HepG2 (cell line): ENCODE results near the gene SPSB1. TPM values are rescaled to one million over a fixed set of nuclear protein-coding genes. Genes with fewer than 3 reads are reported as not detected.

Source experiments
- ATAC-seq: fragments of 200-7000 bp; cut with Tn5 transposase; 3 replicates; pipeline ENCODE4 v1.9.1; 2020; ENCODE audit warnings: mild to moderate bottlenecking, moderate library complexity
- BruUV-seq: library from RNA; stranded (reverse); fragments of 400-500 nt; replicated peaks from 2 replicates; lab custom pipeline; 2021; lab: Mats Ljungman, UMichigan
- CTCF ChIA-PET: fragments of 300-600 bp; formaldehyde crosslinking; extraction: SDS; loops from one replicate; lab custom pipeline; 2021; ENCODE audit warnings: low total read pairs, inconsistent platforms, low intra/inter-chr PET ratio; lab: Yijun Ruan, JAX
- POLR2A ChIA-PET: fragments of 350-600 bp; sonication (Branson Sonifier 250); formaldehyde crosslinking; loops from one replicate; lab custom pipeline; 2020; ENCODE audit warnings: antibody characterized with exemption, inconsistent platforms; lab: Yijun Ruan, JAX
- DNase-seq: peaks from one replicate; pipeline ENCODE4 v3.0.0-alpha.2; 2015; ENCODE audit warnings: low spot score
- FAIRE-seq: peaks from 3 replicates; lab custom pipeline; 2011; peaks lifted over from hg19 to GRCh38; lab: Jason Lieb, UNC
- H2AFZ ChIP-seq: one replicate; pipeline ENCODE4 v1.6.1; 2011; ENCODE audit warnings: low read length, inconsistent platforms
- H3K27ac ChIP-seq: fragments of 300-600 bp; 3 replicates; pipeline ENCODE4 v1.8.0; 2011; ENCODE audit warnings: mixed run types, mild to moderate bottlenecking, mixed read lengths, low read length, inconsistent platforms; ENCODE audit not compliant: insufficient read depth; ENCODE audit errors: extremely low read length
- H3K27me3 ChIP-seq, 2 experiments: fragments of 200-600 bp in 1 of 2; 2 replicates in 1 of 2; 3 replicates in 1 of 2; pipeline versions ENCODE4 v1.6.0 to v1.8.0; 2011; ENCODE audit warnings: low read length in 2 of 2, mild to moderate bottlenecking in 2 of 2, moderate library complexity in 2 of 2, inconsistent platforms in 1 of 2; ENCODE audit not compliant: insufficient read depth in 2 of 2, control insufficient read depth in 1 of 2
- H3K36me3 ChIP-seq, 2 experiments: fragments of 200-600 bp in 1 of 2; replicated peaks in 1 of 2; 2 replicates in 1 of 2; 3 replicates in 1 of 2; pipeline versions ENCODE4 v1.5.1 to v1.8.0; 2011; ENCODE audit warnings: low read length in 2 of 2, inconsistent platforms in 1 of 2; ENCODE audit not compliant: insufficient read depth in 2 of 2, control insufficient read depth in 1 of 2
- H3K4me1 ChIP-seq: 2 replicates; pipeline ENCODE4 v1.5.1; 2012; ENCODE audit warnings: low read length, inconsistent platforms; ENCODE audit not compliant: insufficient read depth
- H3K4me2 ChIP-seq: 2 replicates; pipeline ENCODE4 v1.6.0; 2011; ENCODE audit warnings: low read depth, low read length, inconsistent platforms
- H3K4me3 ChIP-seq, 3 experiments: fragments of 200-600 bp in 1 of 3; sonication (generic), shearing (Covaris generic) in 1 of 3; replicated peaks in 1 of 3; 2 replicates each; pipeline ENCODE4 v1.5.1; 2011 to 2016; ENCODE audit warnings: low read length in 3 of 3, inconsistent platforms in 2 of 3, low read depth in 2 of 3, mild to moderate bottlenecking in 2 of 3, control low read depth in 1 of 3, mixed read lengths in 1 of 3; ENCODE audit not compliant: insufficient read depth in 1 of 3
- H3K79me2 ChIP-seq: one replicate; pipeline ENCODE4 v1.6.1; 2011; ENCODE audit warnings: low read length, inconsistent platforms; ENCODE audit not compliant: insufficient read depth
- H3K9ac ChIP-seq: 2 replicates; pipeline ENCODE4 v1.6.0; 2011; ENCODE audit warnings: mild to moderate bottlenecking, low read depth, low read length, inconsistent platforms; ENCODE audit not compliant: insufficient read depth
- H3K9me3 ChIP-seq: 2 replicates; pipeline ENCODE4 v1.5.1; 2012; ENCODE audit warnings: mild to moderate bottlenecking, low read length
- H4K20me1 ChIP-seq: 2 replicates; pipeline ENCODE4 v1.6.0; 2011; ENCODE audit warnings: inconsistent platforms, mild to moderate bottlenecking, low read length, moderate library complexity; ENCODE audit not compliant: insufficient read depth
- AGO1 ChIP-seq: fragments of 200-400 bp; formaldehyde crosslinking; IDR thresholded peaks from 2 replicates; pipeline ENCODE4 v1.6.1; 2017; ENCODE audit warnings: mild to moderate bottlenecking, low read depth, low read length, moderate library complexity; ENCODE audit not compliant: poor library complexity, severe bottlenecking
- AKAP8 ChIP-seq: sonication (generic); formaldehyde crosslinking; IDR thresholded peaks from 2 replicates; pipeline ENCODE4 v1.5.1; 2020; ENCODE audit warnings: mild to moderate bottlenecking, missing genetic modification reagents
- FIP1L1 ChIP-seq: fragments of 200-400 bp; formaldehyde crosslinking; IDR thresholded peaks from 2 replicates; pipeline ENCODE4 v1.6.1; 2018; ENCODE audit warnings: low read depth, mild to moderate bottlenecking, low read length, moderate library complexity, borderline replicate concordance; ENCODE audit not compliant: insufficient read depth
- MTF2 ChIP-seq: sonication (generic); formaldehyde crosslinking; IDR thresholded peaks from 2 replicates; pipeline ENCODE4 v1.5.0; 2020; ENCODE audit warnings: missing genetic modification reagents, borderline replicate concordance
- MXI1 ChIP-seq: IDR thresholded peaks from 3 replicates; pipeline ENCODE4 v1.6.1; 2012; ENCODE audit warnings: low read depth, low read length, inconsistent platforms, borderline replicate concordance
- MYC ChIP-seq: sonication (generic); formaldehyde crosslinking; IDR thresholded peaks from 2 replicates; pipeline ENCODE4 v1.9.0; 2021; ENCODE audit warnings: missing genetic modification reagents, borderline replicate concordance
- POLR2AphosphoS5 ChIP-seq: IDR thresholded peaks from 2 replicates; pipeline ENCODE4 v1.6.1; 2012; ENCODE audit warnings: low read depth, low read length
- RARA ChIP-seq: IDR thresholded peaks from 2 replicates; pipeline ENCODE4 v1.6.1; 2016; ENCODE audit warnings: missing genetic modification reagents, missing compliant biosample characterization
- RBM39 ChIP-seq: fragments of 200-400 bp; formaldehyde crosslinking; IDR thresholded peaks from one replicate; pipeline ENCODE4 v1.6.1; 2018; ENCODE audit warnings: antibody characterized with exemption, mild to moderate bottlenecking, low read depth, low read length; ENCODE audit not compliant: poor library complexity, severe bottlenecking
- ZNF205 ChIP-seq: IDR thresholded peaks from 2 replicates; pipeline ENCODE4 v1.6.1; 2018; ENCODE audit warnings: missing biosample characterization, missing genetic modification reagents
- ZNF264 ChIP-seq: sonication (generic); formaldehyde crosslinking; IDR thresholded peaks from 2 replicates; pipeline ENCODE4 v1.4.0; 2020; ENCODE audit warnings: missing genetic modification reagents
- ZNF430 ChIP-seq: sonication (generic); formaldehyde crosslinking; IDR thresholded peaks from 2 replicates; pipeline ENCODE4 v1.9.0; 2021; ENCODE audit warnings: mild to moderate bottlenecking, missing genetic modification reagents
- ZZZ3 ChIP-seq: sonication (generic); formaldehyde crosslinking; IDR thresholded peaks from 2 replicates; pipeline ENCODE4 v1.4.0; 2020; ENCODE audit warnings: missing genetic modification reagents, mild to moderate bottlenecking, borderline replicate concordance
- WGBS: methylation state at CpG from one replicate; pipeline ENCODE4 v1.1.6; 2017; ENCODE audit warnings: low lambda C conversion rate; 5-methylcytosine and 5-hydroxymethylcytosine counted together
- in situ Hi-C: cut with HindIII; loops from 2 replicates; pipeline ENCODE4 v1.10.0; 2017; ENCODE audit warnings: low pct_unique_long_range_greater_than_20kb; ENCODE audit not compliant: extremely low pct_ligation_motif_present
- intact Hi-C: fragments of 100-400 bp; cut with micrococcal nuclease; formaldehyde crosslinking; loops from one replicate; pipeline ENCODE4 v1.10.0; 2022; ENCODE audit not compliant: unreplicated experiment
- polyA plus RNA-seq, 8 experiments: library from polyadenylated mRNA; depleted of rRNA in 3 of 8; stranded (reverse) in 7 of 8; unstranded in 1 of 8; fragments of >200 nt; fragmentation: Illumina TruSeq in 4 of 8; extraction: Trizol in 4 of 8; gene quantifications; 2 replicates each; pipeline versions ENCODE4 v1.2.1 to v1.2.3, GENCODE V29; 2011 to 2016; ENCODE audit warnings: low read depth in 4 of 8, missing spikeins in 1 of 8, mixed read lengths in 1 of 8; ENCODE audit not compliant: insufficient read depth in 1 of 8
- total RNA-seq, 5 experiments: library from RNA; depleted of rRNA; stranded (reverse); fragments of >200 nt; fragmentation: Illumina TruSeq; extraction: Trizol; gene quantifications; 2 replicates each; pipeline ENCODE4 v1.2.3, GENCODE V29; 2016; ENCODE audit warnings: low read depth in 1 of 5
- TF ChIP-seq, protein P1 (sequence below): sonication (generic); formaldehyde crosslinking; IDR thresholded peaks from 2 replicates; pipeline ENCODE4 v1.4.0; 2020; ENCODE audit warnings: missing genetic modification reagents, borderline replicate concordance
- TF ChIP-seq, protein P2 (sequence below): sonication (generic); formaldehyde crosslinking; IDR thresholded peaks from 2 replicates; pipeline ENCODE4 v1.4.0; 2020; ENCODE audit warnings: missing genetic modification reagents, mild to moderate bottlenecking, borderline replicate concordance
- TF ChIP-seq, protein P3 (sequence below): IDR thresholded peaks from 2 replicates; pipeline ENCODE4 v1.6.1; 2016; ENCODE audit warnings: low read depth

The SPSB1 gene
- total and polyA plus RNA-seq, 2 of the 13 experiments (the other 11 are each of a cell fraction or from before 2014, with no cell fraction given) = 5.0 to 8.0 TPM

DNA sequence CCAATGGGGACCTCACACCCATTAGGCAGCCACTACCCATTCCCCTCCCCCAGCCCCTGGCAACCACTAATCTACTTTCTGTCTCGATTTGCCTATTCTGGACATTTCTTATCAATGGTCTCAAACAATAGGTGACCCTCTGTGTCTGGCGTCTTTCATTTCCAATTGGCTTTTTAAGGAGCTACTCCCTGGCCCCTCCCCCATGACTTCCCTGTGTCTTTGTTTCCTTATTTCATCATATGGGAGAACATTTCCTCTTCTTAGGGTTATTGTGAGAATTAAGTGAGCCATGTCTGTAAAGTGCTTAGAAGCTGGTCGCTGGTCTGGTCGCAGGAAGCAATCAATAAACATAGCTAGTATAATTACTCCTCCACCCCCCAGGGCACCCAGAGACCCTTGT lies 80.9 kb downstream of the SPSB1 start (continued):
- TF ChIP-seq, protein P1, sequence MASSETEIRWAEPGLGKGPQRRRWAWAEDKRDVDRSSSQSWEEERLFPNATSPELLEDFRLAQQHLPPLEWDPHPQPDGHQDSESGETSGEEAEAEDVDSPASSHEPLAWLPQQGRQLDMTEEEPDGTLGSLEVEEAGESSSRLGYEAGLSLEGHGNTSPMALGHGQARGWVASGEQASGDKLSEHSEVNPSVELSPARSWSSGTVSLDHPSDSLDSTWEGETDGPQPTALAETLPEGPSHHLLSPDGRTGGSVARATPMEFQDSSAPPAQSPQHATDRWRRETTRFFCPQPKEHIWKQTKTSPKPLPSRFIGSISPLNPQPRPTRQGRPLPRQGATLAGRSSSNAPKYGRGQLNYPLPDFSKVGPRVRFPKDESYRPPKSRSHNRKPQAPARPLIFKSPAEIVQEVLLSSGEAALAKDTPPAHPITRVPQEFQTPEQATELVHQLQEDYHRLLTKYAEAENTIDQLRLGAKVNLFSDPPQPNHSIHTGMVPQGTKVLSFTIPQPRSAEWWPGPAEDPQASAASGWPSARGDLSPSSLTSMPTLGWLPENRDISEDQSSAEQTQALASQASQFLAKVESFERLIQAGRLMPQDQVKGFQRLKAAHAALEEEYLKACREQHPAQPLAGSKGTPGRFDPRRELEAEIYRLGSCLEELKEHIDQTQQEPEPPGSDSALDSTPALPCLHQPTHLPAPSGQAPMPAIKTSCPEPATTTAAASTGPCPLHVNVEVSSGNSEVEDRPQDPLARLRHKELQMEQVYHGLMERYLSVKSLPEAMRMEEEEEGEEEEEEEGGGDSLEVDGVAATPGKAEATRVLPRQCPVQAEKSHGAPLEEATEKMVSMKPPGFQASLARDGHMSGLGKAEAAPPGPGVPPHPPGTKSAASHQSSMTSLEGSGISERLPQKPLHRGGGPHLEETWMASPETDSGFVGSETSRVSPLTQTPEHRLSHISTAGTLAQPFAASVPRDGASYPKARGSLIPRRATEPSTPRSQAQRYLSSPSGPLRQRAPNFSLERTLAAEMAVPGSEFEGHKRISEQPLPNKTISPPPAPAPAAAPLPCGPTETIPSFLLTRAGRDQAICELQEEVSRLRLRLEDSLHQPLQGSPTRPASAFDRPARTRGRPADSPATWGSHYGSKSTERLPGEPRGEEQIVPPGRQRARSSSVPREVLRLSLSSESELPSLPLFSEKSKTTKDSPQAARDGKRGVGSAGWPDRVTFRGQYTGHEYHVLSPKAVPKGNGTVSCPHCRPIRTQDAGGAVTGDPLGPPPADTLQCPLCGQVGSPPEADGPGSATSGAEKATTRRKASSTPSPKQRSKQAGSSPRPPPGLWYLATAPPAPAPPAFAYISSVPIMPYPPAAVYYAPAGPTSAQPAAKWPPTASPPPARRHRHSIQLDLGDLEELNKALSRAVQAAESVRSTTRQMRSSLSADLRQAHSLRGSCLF (CRISPR knock-in tag) = no peak
- TF ChIP-seq RARA (CRISPR knock-in tag) = no peak
- TF ChIP-seq ZZZ3 (CRISPR knock-in tag) = no peak
- no peak for TF ChIP-seq ZNF430
- no peak for TF ChIP-seq MTF2 (CRISPR knock-in tag)
- TF ChIP-seq ZNF205 (CRISPR knock-in tag) = no peak
- no peak for TF ChIP-seq MXI1
- TF ChIP-seq, all 625 proteins: peak for 0

DNA sequence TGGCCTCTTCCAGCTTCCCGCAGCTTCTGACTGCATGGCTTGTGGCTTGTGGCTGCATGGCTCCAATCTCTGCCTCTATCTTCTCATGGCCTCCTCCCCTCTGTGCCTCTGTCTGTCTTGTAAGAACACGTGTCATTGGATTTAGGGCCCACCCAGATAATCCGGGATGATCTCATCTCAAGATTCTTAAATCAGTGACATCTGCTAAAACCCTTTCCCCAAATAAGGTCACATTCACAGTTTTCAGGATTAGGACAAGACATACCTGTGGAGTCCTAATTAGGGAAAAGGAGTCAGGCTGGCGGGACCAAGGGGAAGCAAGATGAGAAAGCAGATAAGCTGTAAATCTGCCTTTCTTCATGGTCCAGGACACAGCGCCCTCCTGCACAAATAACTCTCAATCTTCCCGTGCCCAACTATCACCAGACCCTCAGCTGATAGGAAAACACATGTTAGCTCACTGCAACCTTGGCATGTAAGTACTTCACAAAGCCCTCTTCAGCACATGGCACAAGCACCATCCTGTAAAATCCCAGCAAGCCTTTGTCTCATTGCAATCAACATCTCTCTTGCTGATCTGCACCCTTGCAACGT lies 82.2 kb downstream of the SPSB1 start:
- no TSS peak for BruUV-seq
- H2AFZ ChIP-seq = no peak overlapping the region
- peaks cover 33% of the 10 kb centered on the region for H3K4me1 ChIP-seq
- H3K27ac ChIP-seq = no peak overlapping the region
- ChIA-PET POLR2A (no interaction called here), CTCF (no interaction called here)
- no peak overlapping the region for H3K4me2 ChIP-seq
- FAIRE-seq (no peak), ATAC-seq (no peak), DNase-seq (no peak)
- H3K9me3 ChIP-seq = no peaks in the 10 kb centered on the region
- peaks cover 3 to 27% of the 10 kb centered on the region in 2 experiments; a peak in 3 of 5 replicates for H3K27me3 ChIP-seq
- TF ChIP-seq RBM39 (no peak), AGO1 (no peak), AKAP8 (CRISPR knock-in tag) (no peak), FIP1L1 (no peak), MYC (no peak), ZNF264 (CRISPR knock-in tag) (no peak), POLR2AphosphoS5 (no peak)
- TF ChIP-seq, protein P2, sequence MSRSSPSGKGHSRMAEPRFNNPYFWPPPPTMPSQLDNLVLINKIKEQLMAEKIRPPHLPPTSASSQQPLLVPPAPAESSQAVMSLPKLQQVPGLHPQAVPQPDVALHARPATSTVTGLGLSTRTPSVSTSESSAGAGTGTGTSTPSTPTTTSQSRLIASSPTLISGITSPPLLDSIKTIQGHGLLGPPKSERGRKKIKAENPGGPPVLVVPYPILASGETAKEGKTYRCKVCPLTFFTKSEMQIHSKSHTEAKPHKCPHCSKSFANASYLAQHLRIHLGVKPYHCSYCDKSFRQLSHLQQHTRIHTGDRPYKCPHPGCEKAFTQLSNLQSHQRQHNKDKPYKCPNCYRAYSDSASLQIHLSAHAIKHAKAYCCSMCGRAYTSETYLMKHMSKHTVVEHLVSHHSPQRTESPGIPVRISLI (CRISPR knock-in tag) = no peak
- TF ChIP-seq, protein P3, sequence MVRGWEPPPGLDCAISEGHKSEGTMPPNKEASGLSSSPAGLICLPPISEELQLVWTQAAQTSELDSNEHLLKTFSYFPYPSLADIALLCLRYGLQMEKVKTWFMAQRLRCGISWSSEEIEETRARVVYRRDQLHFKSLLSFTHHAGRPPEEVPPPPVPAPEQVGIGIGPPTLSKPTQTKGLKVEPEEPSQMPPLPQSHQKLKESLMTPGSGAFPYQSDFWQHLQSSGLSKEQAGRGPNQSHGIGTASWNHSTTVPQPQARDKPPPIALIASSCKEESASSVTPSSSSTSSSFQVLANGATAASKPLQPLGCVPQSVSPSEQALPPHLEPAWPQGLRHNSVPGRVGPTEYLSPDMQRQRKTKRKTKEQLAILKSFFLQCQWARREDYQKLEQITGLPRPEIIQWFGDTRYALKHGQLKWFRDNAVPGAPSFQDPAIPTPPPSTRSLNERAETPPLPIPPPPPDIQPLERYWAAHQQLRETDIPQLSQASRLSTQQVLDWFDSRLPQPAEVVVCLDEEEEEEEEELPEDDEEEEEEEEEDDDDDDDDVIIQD (CRISPR knock-in tag) = no peak
- H4K20me1 ChIP-seq = no peaks in the 10 kb centered on the region
- 68% methylated on average over 7 of the region's 7 CpGs for WGBS
- no peak overlapping the region for H3K9ac ChIP-seq
- H3K79me2 ChIP-seq = no peaks in the 10 kb centered on the region
- H3K4me3 ChIP-seq = no peak overlapping the region
- in situ Hi-C loops (no loop called here), intact Hi-C loops (no loop called here)
- H3K36me3 ChIP-seq = no peaks in the 10 kb centered on the region
